SU-DHL-6 (cell line): ENCODE data around the gene ATL1.

Source experiments
- EZH2phosphoT487 ChIP-seq: fragments of 200-600 bp; sonication (generic), shearing (Covaris generic); conservative IDR thresholded peaks from 2 replicates; pipeline ENCODE4 v1.6.1; 2018; ENCODE audit warnings: mild to moderate bottlenecking, antibody characterized with exemption, low read length, moderate library complexity, mixed read lengths
- TF ChIP-seq, protein P1 (sequence below): fragments of 200-600 bp; sonication (generic); IDR thresholded peaks from one replicate; pipeline ENCODE4 v1.5.1; 2017; ENCODE audit warnings: antibody characterized with exemption, mild to moderate bottlenecking, low read length, moderate library complexity; ENCODE audit not compliant: insufficient read depth, poor library complexity, severe bottlenecking

DNA sequence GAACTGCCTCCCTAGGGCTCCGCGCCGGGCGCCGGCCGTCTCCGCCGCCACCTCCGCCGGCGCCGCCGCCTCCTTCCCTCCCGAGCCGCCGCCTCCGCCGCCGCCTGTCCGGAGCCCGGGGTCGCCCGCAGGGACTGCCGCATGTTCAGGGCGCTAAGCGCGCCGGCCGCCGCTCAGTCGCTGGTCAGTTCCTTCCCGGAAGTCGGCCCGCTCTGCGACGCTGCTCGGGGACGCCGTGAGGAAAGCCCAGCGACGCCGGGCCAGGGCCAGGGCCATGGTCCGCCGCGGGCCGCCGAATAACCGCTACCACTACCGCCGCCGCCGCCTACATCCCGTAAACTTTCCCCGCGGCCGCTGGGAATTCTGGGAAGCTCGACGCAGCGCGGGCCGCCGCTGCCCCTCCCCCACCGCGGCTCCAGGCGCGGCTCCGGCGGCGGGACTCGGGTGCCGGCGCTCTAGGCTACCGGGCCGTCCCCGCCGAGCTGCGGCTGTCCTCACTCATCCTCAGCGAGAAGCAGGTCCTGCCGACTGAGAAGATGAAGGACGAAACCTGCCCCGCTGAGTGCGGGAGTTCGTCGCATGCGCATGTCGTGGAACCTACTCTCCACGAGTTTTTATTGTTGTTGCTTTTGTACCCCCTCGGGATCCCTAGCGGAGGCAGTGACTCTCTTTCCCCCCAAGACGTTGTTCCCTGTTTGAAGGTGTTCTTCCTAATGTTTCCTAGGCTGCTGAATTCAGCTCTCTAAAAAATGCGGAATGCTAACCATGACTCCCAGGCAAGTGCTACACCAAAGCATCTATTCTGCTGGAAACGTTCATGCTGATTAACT is 108.3 kb downstream of the ATL1 start, which contains the start of gene SAV1:
- TF ChIP-seq, protein P1, sequence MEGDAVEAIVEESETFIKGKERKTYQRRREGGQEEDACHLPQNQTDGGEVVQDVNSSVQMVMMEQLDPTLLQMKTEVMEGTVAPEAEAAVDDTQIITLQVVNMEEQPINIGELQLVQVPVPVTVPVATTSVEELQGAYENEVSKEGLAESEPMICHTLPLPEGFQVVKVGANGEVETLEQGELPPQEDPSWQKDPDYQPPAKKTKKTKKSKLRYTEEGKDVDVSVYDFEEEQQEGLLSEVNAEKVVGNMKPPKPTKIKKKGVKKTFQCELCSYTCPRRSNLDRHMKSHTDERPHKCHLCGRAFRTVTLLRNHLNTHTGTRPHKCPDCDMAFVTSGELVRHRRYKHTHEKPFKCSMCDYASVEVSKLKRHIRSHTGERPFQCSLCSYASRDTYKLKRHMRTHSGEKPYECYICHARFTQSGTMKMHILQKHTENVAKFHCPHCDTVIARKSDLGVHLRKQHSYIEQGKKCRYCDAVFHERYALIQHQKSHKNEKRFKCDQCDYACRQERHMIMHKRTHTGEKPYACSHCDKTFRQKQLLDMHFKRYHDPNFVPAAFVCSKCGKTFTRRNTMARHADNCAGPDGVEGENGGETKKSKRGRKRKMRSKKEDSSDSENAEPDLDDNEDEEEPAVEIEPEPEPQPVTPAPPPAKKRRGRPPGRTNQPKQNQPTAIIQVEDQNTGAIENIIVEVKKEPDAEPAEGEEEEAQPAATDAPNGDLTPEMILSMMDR, result no peak
- TF ChIP-seq EZH2phosphoT487, result no peak
